Liver (tissue), 9 donors: Measurements from ENCODE around the gene RALGPS1. TPM values are rescaled to one million over a fixed set of nuclear protein-coding genes. Genes with fewer than 3 reads are reported as not detected.

Experiments
- DNase-seq: peaks from one replicate; pipeline ENCODE4 v3.0.0-alpha.2; 2017; ENCODE audit warnings: low spot score
- H3K27ac ChIP-seq, 2 donors: one replicate each; pipeline ENCODE4 v1.7.0; 2013; ENCODE audit warnings: inconsistent platforms in 2 of 2, low read length in 2 of 2, control low read depth in 1 of 2, low read depth in 1 of 2, mild to moderate bottlenecking in 1 of 2
- H3K27me3 ChIP-seq, 4 donors: one replicate each; pipeline versions ENCODE4 v1.6.1 to v1.7.0; 2013; ENCODE audit warnings: low read length in 3 of 4, inconsistent platforms in 1 of 4, mild to moderate bottlenecking in 1 of 4, moderate library complexity in 1 of 4; ENCODE audit not compliant: control insufficient read depth in 4 of 4, insufficient read depth in 4 of 4
- H3K36me3 ChIP-seq, 4 donors: one replicate each; pipeline versions ENCODE4 v1.6.1 to v1.7.0; 2013; ENCODE audit warnings: low read length in 3 of 4, mild to moderate bottlenecking in 3 of 4, low read depth in 1 of 4, moderate library complexity in 1 of 4; ENCODE audit not compliant: control insufficient read depth in 4 of 4, insufficient read depth in 3 of 4
- H3K4me1 ChIP-seq, 4 donors: one replicate each; pipeline versions ENCODE4 v1.6.1 to v1.7.0; 2013; ENCODE audit warnings: low read length in 3 of 4, mild to moderate bottlenecking in 3 of 4, moderate library complexity in 1 of 4; ENCODE audit not compliant: control insufficient read depth in 4 of 4, insufficient read depth in 4 of 4
- H3K4me3 ChIP-seq, 3 donors: one replicate each; pipeline versions ENCODE4 v1.6.1 to v1.7.0; 2013; ENCODE audit warnings: low read length in 3 of 3, control low read depth in 1 of 3, low read depth in 1 of 3, mild to moderate bottlenecking in 1 of 3
- H3K9ac ChIP-seq, 2 donors: one replicate each; pipeline ENCODE4 v1.7.0; 2013; ENCODE audit warnings: low read length in 2 of 2, mild to moderate bottlenecking in 2 of 2, moderate library complexity in 2 of 2, control low read depth in 1 of 2, low read depth in 1 of 2
- H3K9me3 ChIP-seq, 4 donors: one replicate each; pipeline versions ENCODE4 v1.6.1 to v1.7.0; 2013; ENCODE audit warnings: low read length in 3 of 4; ENCODE audit not compliant: control insufficient read depth in 4 of 4
- EGR1 ChIP-seq, 2 donors: IDR thresholded peaks; 2 replicates each; pipeline ENCODE4 v1.6.1; 2016 to 2018; ENCODE audit warnings: antibody characterized with exemption in 2 of 2, low read depth in 2 of 2
- FOXA1 ChIP-seq: IDR thresholded peaks from 2 replicates; pipeline ENCODE4 v1.6.1; 2016; ENCODE audit warnings: antibody characterized with exemption
- FOXA2 ChIP-seq: IDR thresholded peaks from 2 replicates; pipeline ENCODE4 v1.6.1; 2016; ENCODE audit warnings: antibody characterized with exemption
- GABPA ChIP-seq, 2 donors: IDR thresholded peaks in 1 of 2; conservative IDR thresholded peaks in 1 of 2; 2 replicates each; pipeline ENCODE4 v1.6.1; 2016; ENCODE audit warnings: antibody characterized with exemption in 2 of 2, mild to moderate bottlenecking in 1 of 2, moderate library complexity in 1 of 2
- HNF4A ChIP-seq, 2 donors: conservative IDR thresholded peaks; 2 replicates each; pipeline ENCODE4 v1.6.1; 2016; ENCODE audit warnings: antibody characterized with exemption in 2 of 2, mild to moderate bottlenecking in 2 of 2
- HNF4G ChIP-seq: IDR thresholded peaks from 2 replicates; pipeline ENCODE4 v1.6.1; 2016; ENCODE audit warnings: antibody characterized with exemption
- JUND ChIP-seq, 2 donors: IDR thresholded peaks; 2 replicates each; pipeline ENCODE4 v1.6.1; 2016; ENCODE audit warnings: antibody characterized with exemption in 2 of 2
- NR2F2 ChIP-seq: IDR thresholded peaks from 2 replicates; pipeline ENCODE4 v1.6.1; 2016; ENCODE audit warnings: antibody characterized with exemption
- RAD21 ChIP-seq, 2 donors: IDR thresholded peaks; 2 replicates each; pipeline ENCODE4 v1.6.1; 2016; ENCODE audit warnings: antibody characterized with exemption in 2 of 2, mild to moderate bottlenecking in 2 of 2
- RXRA ChIP-seq, 2 donors: IDR thresholded peaks; 2 replicates each; pipeline ENCODE4 v1.6.1; 2017 to 2018; ENCODE audit warnings: antibody characterized with exemption in 2 of 2, mild to moderate bottlenecking in 1 of 2
- TAF1 ChIP-seq: conservative IDR thresholded peaks from 2 replicates; pipeline ENCODE4 v1.6.1; 2016; ENCODE audit warnings: antibody characterized with exemption, mild to moderate bottlenecking
- YY1 ChIP-seq: IDR thresholded peaks from 2 replicates; pipeline ENCODE4 v1.6.1; 2016; ENCODE audit warnings: antibody characterized with exemption, mild to moderate bottlenecking
- WGBS: extraction: QIAGEN DNeasy Blood & Tissue Kit; methylation state at CpG from one replicate; pipeline ENCODE4 v1.1.7; 2013; 5-methylcytosine and 5-hydroxymethylcytosine counted together
- polyA plus RNA-seq, 2 donors: library from polyadenylated mRNA; stranded (reverse) in 1 of 2; unstranded in 1 of 2; fragments of 200-250 nt in 1 of 2; fragments of >200 nt in 1 of 2; fragmentation: Nextera tagmentation in 1 of 2; extraction: Ambion mirVana in 1 of 2; gene quantifications; one replicate each; pipeline versions ENCODE4 v1.2.1 to v1.2.3, GENCODE V29; 2013 to 2015
- total RNA-seq, 2 donors: library from RNA; depleted of rRNA; stranded (reverse); fragments of >200 nt; gene quantifications; one replicate each; pipeline ENCODE4 v1.2.3, GENCODE V29; 2014
- TF ChIP-seq, protein P1 (sequence below): IDR thresholded peaks from 2 replicates; pipeline ENCODE4 v1.6.1; 2016; ENCODE audit warnings: antibody characterized with exemption
- TF ChIP-seq, protein P2 (sequence below): IDR thresholded peaks from 2 replicates; pipeline ENCODE4 v1.6.1; 2016; ENCODE audit warnings: antibody characterized with exemption
- TF ChIP-seq, protein P3 (sequence below): IDR thresholded peaks from 2 replicates; pipeline ENCODE4 v1.6.1; 2016; ENCODE audit warnings: antibody characterized with exemption, mild to moderate bottlenecking
- TF ChIP-seq, protein P4 (sequence below): fragments of 150-350 bp; IDR thresholded peaks from 2 replicates; pipeline ENCODE4 v1.5.1; 2017; ENCODE audit warnings: improper control_type of control experiment, low read depth, low read length; ENCODE audit not compliant: missing input control
- TF ChIP-seq, protein P5 (sequence below): IDR thresholded peaks from 2 replicates; pipeline ENCODE4 v1.6.1; 2016; ENCODE audit warnings: antibody characterized with exemption
- donor health status: healthy.
- donor health status: healthy.
- donor health status: healthy.
- donor health status: healthy.
- donor health status: healthy.

The RALGPS1 gene
- total and polyA plus RNA-seq, 4 donors = 1.4 to 2.7 (median 2.0) TPM

DNA sequence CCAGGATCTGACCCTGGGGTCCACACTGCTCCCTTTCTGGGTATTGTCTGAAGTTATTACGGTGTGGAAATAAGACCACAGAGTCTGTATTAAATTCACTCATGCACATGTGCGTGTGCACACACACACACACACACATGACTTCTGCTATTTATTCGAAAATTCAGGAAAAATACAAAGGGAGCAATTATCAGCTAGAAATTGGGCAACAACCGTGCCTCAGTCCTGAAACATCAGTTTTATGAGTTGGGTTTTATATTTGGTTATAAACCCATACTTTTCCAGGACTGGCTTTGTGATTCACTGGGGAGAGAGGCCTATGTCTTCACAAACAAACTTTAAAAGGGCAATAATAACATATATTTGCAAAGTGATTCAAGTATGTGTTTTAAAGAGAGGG lies 117.7 kb downstream of the RALGPS1 start:
- Histone ChIP-seq H3K27me3 (no peaks in the 10 kb centered on the region), H3K9ac (no peak overlapping the region), H3K36me3 (no peaks in the 10 kb centered on the region), H3K9me3 (no peaks in the 10 kb centered on the region), H3K4me1 (no peaks in the 10 kb centered on the region), H3K4me3 (no peak overlapping the region), H3K27ac (no peak overlapping the region)
- WGBS = 94% methylated on average over 4 of the region's 4 CpGs
- TF ChIP-seq, protein P1, sequence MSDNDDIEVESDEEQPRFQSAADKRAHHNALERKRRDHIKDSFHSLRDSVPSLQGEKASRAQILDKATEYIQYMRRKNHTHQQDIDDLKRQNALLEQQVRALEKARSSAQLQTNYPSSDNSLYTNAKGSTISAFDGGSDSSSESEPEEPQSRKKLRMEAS = no peak
- no peak for TF ChIP-seq FOXA1
- TF ChIP-seq EGR1 (IDR thresholded peaks at IDR 0.05; ENCODE audit: low read depth in 2 of 2) = no peak
- TF ChIP-seq, protein P2, sequence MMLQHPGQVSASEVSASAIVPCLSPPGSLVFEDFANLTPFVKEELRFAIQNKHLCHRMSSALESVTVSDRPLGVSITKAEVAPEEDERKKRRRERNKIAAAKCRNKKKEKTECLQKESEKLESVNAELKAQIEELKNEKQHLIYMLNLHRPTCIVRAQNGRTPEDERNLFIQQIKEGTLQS = no peak
- TF ChIP-seq HNF4G = no peak
- TF ChIP-seq RXRA (IDR thresholded peaks at IDR 0.05) = no peak
- DNase-seq = no peak

DNA sequence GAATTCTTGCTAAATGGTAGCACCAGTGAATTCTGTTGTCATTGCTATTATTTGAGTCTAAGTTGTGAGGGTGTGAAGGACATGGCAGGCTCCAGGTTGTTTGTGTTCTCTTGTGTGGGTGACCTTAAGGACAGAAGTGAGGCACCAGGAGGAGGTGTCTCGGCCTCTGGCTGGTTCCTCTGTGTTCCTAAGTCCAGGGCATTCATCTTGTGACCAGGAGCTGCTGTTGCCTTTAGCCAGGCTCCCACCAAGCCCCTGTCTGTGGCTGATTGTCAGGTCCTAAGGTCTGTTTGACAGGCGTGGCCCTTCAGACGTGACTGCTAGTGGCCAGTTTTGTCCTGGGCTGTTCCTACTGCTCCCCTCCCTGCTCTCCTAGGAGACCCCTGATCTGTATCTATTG lies 118.5 kb downstream of the RALGPS1 start:
- Histone ChIP-seq H3K9ac (no peak overlapping the region), H3K4me3 (no peak overlapping the region), H3K4me1 (no peaks in the 10 kb centered on the region), H3K9me3 (no peaks in the 10 kb centered on the region), H3K36me3 (no peaks in the 10 kb centered on the region), H3K27ac (no peak overlapping the region), H3K27me3 (no peaks in the 10 kb centered on the region)
- WGBS = 95% methylated on average over 3 of the region's 3 CpGs
- no peak for DNase-seq
- TF ChIP-seq, protein P3, sequence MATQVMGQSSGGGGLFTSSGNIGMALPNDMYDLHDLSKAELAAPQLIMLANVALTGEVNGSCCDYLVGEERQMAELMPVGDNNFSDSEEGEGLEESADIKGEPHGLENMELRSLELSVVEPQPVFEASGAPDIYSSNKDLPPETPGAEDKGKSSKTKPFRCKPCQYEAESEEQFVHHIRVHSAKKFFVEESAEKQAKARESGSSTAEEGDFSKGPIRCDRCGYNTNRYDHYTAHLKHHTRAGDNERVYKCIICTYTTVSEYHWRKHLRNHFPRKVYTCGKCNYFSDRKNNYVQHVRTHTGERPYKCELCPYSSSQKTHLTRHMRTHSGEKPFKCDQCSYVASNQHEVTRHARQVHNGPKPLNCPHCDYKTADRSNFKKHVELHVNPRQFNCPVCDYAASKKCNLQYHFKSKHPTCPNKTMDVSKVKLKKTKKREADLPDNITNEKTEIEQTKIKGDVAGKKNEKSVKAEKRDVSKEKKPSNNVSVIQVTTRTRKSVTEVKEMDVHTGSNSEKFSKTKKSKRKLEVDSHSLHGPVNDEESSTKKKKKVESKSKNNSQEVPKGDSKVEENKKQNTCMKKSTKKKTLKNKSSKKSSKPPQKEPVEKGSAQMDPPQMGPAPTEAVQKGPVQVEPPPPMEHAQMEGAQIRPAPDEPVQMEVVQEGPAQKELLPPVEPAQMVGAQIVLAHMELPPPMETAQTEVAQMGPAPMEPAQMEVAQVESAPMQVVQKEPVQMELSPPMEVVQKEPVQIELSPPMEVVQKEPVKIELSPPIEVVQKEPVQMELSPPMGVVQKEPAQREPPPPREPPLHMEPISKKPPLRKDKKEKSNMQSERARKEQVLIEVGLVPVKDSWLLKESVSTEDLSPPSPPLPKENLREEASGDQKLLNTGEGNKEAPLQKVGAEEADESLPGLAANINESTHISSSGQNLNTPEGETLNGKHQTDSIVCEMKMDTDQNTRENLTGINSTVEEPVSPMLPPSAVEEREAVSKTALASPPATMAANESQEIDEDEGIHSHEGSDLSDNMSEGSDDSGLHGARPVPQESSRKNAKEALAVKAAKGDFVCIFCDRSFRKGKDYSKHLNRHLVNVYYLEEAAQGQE = no peak
- TF ChIP-seq FOXA2 (no peak), HNF4A (conservative IDR thresholded peaks at IDR 0.05) (no peak), RXRA (IDR thresholded peaks at IDR 0.05) (no peak)
- TF ChIP-seq, protein P1 = no peak

DNA sequence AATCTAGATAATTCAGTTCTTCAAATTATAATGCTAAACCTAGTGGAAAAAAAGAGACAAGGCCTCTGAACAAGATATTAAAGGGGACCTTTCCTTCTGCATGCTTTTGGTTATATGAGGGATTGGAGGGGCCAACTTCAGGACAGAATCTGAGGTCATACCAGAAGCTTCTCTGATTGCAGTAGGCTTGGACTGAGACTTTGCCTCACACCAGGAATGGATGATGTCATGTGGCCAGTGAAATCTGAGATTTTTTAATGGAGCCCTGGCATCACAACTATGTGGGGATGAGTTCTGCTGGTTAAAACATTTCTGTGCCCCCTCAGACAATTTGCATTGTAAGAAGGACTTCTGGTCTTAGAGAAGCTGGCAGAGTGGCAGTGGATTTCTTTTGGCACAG lies 119.2 kb downstream of the RALGPS1 start:
- DNase-seq = no peak
- Histone ChIP-seq H3K27ac (no peak overlapping the region), H3K4me1 (no peaks in the 10 kb centered on the region), H3K27me3 (no peaks in the 10 kb centered on the region), H3K9ac (no peak overlapping the region), H3K9me3 (no peaks in the 10 kb centered on the region), H3K4me3 (no peak overlapping the region), H3K36me3 (no peaks in the 10 kb centered on the region)
- no peak for TF ChIP-seq TAF1
- TF ChIP-seq RAD21 (IDR thresholded peaks at IDR 0.05) = no peak
- no peak for TF ChIP-seq FOXA2
- TF ChIP-seq, protein P2 = no peak
- TF ChIP-seq, protein P4, sequence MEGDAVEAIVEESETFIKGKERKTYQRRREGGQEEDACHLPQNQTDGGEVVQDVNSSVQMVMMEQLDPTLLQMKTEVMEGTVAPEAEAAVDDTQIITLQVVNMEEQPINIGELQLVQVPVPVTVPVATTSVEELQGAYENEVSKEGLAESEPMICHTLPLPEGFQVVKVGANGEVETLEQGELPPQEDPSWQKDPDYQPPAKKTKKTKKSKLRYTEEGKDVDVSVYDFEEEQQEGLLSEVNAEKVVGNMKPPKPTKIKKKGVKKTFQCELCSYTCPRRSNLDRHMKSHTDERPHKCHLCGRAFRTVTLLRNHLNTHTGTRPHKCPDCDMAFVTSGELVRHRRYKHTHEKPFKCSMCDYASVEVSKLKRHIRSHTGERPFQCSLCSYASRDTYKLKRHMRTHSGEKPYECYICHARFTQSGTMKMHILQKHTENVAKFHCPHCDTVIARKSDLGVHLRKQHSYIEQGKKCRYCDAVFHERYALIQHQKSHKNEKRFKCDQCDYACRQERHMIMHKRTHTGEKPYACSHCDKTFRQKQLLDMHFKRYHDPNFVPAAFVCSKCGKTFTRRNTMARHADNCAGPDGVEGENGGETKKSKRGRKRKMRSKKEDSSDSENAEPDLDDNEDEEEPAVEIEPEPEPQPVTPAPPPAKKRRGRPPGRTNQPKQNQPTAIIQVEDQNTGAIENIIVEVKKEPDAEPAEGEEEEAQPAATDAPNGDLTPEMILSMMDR = no peak
- TF ChIP-seq, protein P5, sequence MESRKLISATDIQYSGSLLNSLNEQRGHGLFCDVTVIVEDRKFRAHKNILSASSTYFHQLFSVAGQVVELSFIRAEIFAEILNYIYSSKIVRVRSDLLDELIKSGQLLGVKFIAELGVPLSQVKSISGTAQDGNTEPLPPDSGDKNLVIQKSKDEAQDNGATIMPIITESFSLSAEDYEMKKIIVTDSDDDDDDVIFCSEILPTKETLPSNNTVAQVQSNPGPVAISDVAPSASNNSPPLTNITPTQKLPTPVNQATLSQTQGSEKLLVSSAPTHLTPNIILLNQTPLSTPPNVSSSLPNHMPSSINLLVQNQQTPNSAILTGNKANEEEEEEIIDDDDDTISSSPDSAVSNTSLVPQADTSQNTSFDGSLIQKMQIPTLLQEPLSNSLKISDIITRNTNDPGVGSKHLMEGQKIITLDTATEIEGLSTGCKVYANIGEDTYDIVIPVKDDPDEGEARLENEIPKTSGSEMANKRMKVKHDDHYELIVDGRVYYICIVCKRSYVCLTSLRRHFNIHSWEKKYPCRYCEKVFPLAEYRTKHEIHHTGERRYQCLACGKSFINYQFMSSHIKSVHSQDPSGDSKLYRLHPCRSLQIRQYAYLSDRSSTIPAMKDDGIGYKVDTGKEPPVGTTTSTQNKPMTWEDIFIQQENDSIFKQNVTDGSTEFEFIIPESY = no peak
- TF ChIP-seq GABPA (IDR thresholded peaks at IDR 0.05 in 1 of 2, conservative IDR thresholded peaks at IDR 0.05 in 1 of 2) = no peak
- TF ChIP-seq FOXA1 = no peak
- TF ChIP-seq NR2F2 = no peak
- no peak for TF ChIP-seq YY1
- no peak for TF ChIP-seq HNF4A (conservative IDR thresholded peaks at IDR 0.05)
- no peak for TF ChIP-seq RXRA (IDR thresholded peaks at IDR 0.05)
- no peak for TF ChIP-seq JUND (IDR thresholded peaks at IDR 0.05)
